Measurements from ENCODE around the gene OVOL3. TPM values are rescaled to one million over a fixed set of nuclear protein-coding genes. Genes with fewer than 3 reads are reported as not detected.

OVOL3 gene
- total and polyA plus RNA-seq, 2 experiments from 2014 or later, result not detected

GRCh38 chr19:36101550-36102327, 9.2 kb upstream of the OVOL3 start:
- H2AFZ ChIP-seq, result no peak overlapping the region
- no peak overlapping the region for H3K9ac ChIP-seq
- H3K9me3 ChIP-seq (ENCODE audit: low read depth), result no peaks in the 10 kb centered on the region
- H3K79me2 ChIP-seq (ENCODE audit: insufficient read depth), result no peaks in the 10 kb centered on the region
- no peak overlapping the region for H3K4me2 ChIP-seq (ENCODE audit: unreplicated experiment)
- no peaks in the 10 kb centered on the region for H3K36me3 ChIP-seq (ENCODE audit: low read depth)
- DNase-seq, result no peak
- H4K20me1 ChIP-seq (ENCODE audit: insufficient read depth), result no peaks in the 10 kb centered on the region
- 90% methylated on average over 27 of the region's 27 CpGs for WGBS, 2 experiments (ENCODE audit: low coverage in 1 of 2, low lambda C conversion rate in 2 of 2, missing lambda C conversion rate in 2 of 2)
- no peak overlapping the region for H3K4me3 ChIP-seq
- no peaks in the 10 kb centered on the region for H3K27me3 ChIP-seq (replicated peaks; ENCODE audit: insufficient read depth)
- H3K9me2 ChIP-seq (ENCODE audit: insufficient read depth), result no peaks in the 10 kb centered on the region
- no peaks in the 10 kb centered on the region for H3K4me1 ChIP-seq (ENCODE audit: insufficient read depth)
- H3F3A ChIP-seq (ENCODE audit: insufficient read depth), result no peaks in the 10 kb centered on the region
- TF ChIP-seq EZH2 (IDR thresholded peaks at IDR 0.05; ENCODE audit: insufficient read depth, poor library complexity, severe bottlenecking), result no peak
- in situ Hi-C loops (cut with MboI), result no loop called here
- no peak overlapping the region for H3K27ac ChIP-seq

GRCh38 chr19:36103040-36103626, 7.8 kb upstream of the OVOL3 start:
- TF ChIP-seq EZH2phosphoT487 (IDR thresholded peaks at IDR 0.05; ENCODE audit: insufficient read depth, low read depth) (no peak), EZH2 (IDR thresholded peaks at IDR 0.05; ENCODE audit: insufficient read depth, poor library complexity, severe bottlenecking) (no peak)
- H2AFZ ChIP-seq, result no peak overlapping the region
- WGBS, 2 experiments (ENCODE audit: low coverage in 1 of 2, low lambda C conversion rate in 2 of 2, missing lambda C conversion rate in 2 of 2), result 92 to 93% methylated on average over 23 to 24 of the region's 24 CpGs
- H3K9ac ChIP-seq, result no peak overlapping the region
- no peaks in the 10 kb centered on the region for H3K79me2 ChIP-seq (ENCODE audit: insufficient read depth)
- H3K9me2 ChIP-seq (ENCODE audit: insufficient read depth), result no peaks in the 10 kb centered on the region
- DNase-seq, result no peak
- no peak overlapping the region for H3K4me3 ChIP-seq
- H3K9me3 ChIP-seq (ENCODE audit: low read depth), result no peaks in the 10 kb centered on the region
- no peak overlapping the region for H3K27ac ChIP-seq
- H3K27me3 ChIP-seq (replicated peaks; ENCODE audit: insufficient read depth), result no peaks in the 10 kb centered on the region
- in situ Hi-C loops (cut with MboI), result no loop called here
- H3K36me3 ChIP-seq (ENCODE audit: low read depth), result no peaks in the 10 kb centered on the region
- no peaks in the 10 kb centered on the region for H4K20me1 ChIP-seq (ENCODE audit: insufficient read depth)
- H3K4me2 ChIP-seq (ENCODE audit: unreplicated experiment), result no peak overlapping the region
- H3K4me1 ChIP-seq (ENCODE audit: insufficient read depth), result no peaks in the 10 kb centered on the region
- no peaks in the 10 kb centered on the region for H3F3A ChIP-seq (ENCODE audit: insufficient read depth)

- no peaks in the 10 kb centered on the region for H3K4me1 ChIP-seq (ENCODE audit: insufficient read depth)
- H3K79me2 ChIP-seq (ENCODE audit: insufficient read depth), result no peaks in the 10 kb centered on the region
- no peak overlapping the region for H2AFZ ChIP-seq
- no peak overlapping the region for H3K9ac ChIP-seq
- H3K4me3 ChIP-seq, result no peak overlapping the region
- H3K27me3 ChIP-seq (replicated peaks; ENCODE audit: insufficient read depth), result no peaks in the 10 kb centered on the region
- H3F3A ChIP-seq (ENCODE audit: insufficient read depth), result no peaks in the 10 kb centered on the region
- 83 to 93% methylated on average over 12 of the region's 12 CpGs for WGBS, 2 experiments (ENCODE audit: low coverage in 1 of 2, low lambda C conversion rate in 2 of 2, missing lambda C conversion rate in 2 of 2)
- in situ Hi-C loops (cut with MboI), result no loop called here
- H3K4me2 ChIP-seq (ENCODE audit: unreplicated experiment), result no peak overlapping the region
- no peak for TF ChIP-seq EZH2phosphoT487 (IDR thresholded peaks at IDR 0.05; ENCODE audit: insufficient read depth, low read depth)
- TF ChIP-seq EZH2 (IDR thresholded peaks at IDR 0.05; ENCODE audit: insufficient read depth, poor library complexity, severe bottlenecking), result no peak
- H4K20me1 ChIP-seq (ENCODE audit: insufficient read depth), result no peaks in the 10 kb centered on the region
- no peaks in the 10 kb centered on the region for H3K9me3 ChIP-seq (ENCODE audit: low read depth)
- no peaks in the 10 kb centered on the region for H3K36me3 ChIP-seq (ENCODE audit: low read depth)
- no peak for DNase-seq
- H3K9me2 ChIP-seq (ENCODE audit: insufficient read depth), result no peaks in the 10 kb centered on the region
- no peak overlapping the region for H3K27ac ChIP-seq
Observed at GRCh38 chr19:36103842-36104552, 6.9 kb upstream of the OVOL3 start.

GRCh38 chr19:36106441-36106840, 4.5 kb upstream of the OVOL3 start:
- no peaks in the 10 kb centered on the region for H3K79me2 ChIP-seq (ENCODE audit: insufficient read depth)
- 98 to 99% methylated on average over 6 of the region's 6 CpGs for WGBS, 2 experiments (ENCODE audit: low coverage in 1 of 2, low lambda C conversion rate in 2 of 2, missing lambda C conversion rate in 2 of 2)
- DNase-seq, result no peak
- H3K9me2 ChIP-seq (ENCODE audit: insufficient read depth), result no peaks in the 10 kb centered on the region
- no peaks in the 10 kb centered on the region for H3K9me3 ChIP-seq (ENCODE audit: low read depth)
- H3F3A ChIP-seq (ENCODE audit: insufficient read depth), result no peaks in the 10 kb centered on the region
- H3K9ac ChIP-seq, result no peak overlapping the region
- no peaks in the 10 kb centered on the region for H3K27me3 ChIP-seq (replicated peaks; ENCODE audit: insufficient read depth)
- in situ Hi-C loops (cut with MboI), result no loop called here
- no peak overlapping the region for H2AFZ ChIP-seq
- H4K20me1 ChIP-seq (ENCODE audit: insufficient read depth), result no peaks in the 10 kb centered on the region
- no peaks in the 10 kb centered on the region for H3K4me1 ChIP-seq (ENCODE audit: insufficient read depth)
- H3K4me3 ChIP-seq, result no peak overlapping the region
- H3K4me2 ChIP-seq (ENCODE audit: unreplicated experiment), result no peak overlapping the region
- no peak for TF ChIP-seq EZH2phosphoT487 (IDR thresholded peaks at IDR 0.05; ENCODE audit: insufficient read depth, low read depth)
- no peak for TF ChIP-seq EZH2 (IDR thresholded peaks at IDR 0.05; ENCODE audit: insufficient read depth, poor library complexity, severe bottlenecking)
- no peak overlapping the region for H3K27ac ChIP-seq
- H3K36me3 ChIP-seq (ENCODE audit: low read depth), result no peaks in the 10 kb centered on the region
